ENCODE measurements around the gene GALNT17.

The GALNT17 gene

DNA sequence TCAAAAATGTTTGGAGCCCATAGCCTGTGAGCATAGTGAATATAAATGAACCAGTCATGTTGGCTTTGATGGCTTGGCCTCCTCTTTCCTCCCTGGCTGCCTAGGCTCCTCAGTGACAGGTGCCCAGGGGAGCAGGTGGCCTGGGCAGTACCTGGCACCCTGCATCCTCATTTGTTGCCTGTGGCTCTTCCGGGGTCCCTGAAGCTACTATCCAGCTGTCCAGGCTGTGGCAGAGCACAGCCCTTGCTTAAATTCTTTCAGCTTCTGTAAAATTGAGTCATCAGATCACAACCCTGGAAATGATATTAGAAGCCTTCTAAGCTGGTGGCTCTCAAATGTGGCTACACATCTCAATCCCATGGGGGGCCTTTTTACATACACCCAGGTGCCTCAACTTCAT lies 525.4 kb downstream of the GALNT17 start:
- TF ChIP-seq, protein P1, sequence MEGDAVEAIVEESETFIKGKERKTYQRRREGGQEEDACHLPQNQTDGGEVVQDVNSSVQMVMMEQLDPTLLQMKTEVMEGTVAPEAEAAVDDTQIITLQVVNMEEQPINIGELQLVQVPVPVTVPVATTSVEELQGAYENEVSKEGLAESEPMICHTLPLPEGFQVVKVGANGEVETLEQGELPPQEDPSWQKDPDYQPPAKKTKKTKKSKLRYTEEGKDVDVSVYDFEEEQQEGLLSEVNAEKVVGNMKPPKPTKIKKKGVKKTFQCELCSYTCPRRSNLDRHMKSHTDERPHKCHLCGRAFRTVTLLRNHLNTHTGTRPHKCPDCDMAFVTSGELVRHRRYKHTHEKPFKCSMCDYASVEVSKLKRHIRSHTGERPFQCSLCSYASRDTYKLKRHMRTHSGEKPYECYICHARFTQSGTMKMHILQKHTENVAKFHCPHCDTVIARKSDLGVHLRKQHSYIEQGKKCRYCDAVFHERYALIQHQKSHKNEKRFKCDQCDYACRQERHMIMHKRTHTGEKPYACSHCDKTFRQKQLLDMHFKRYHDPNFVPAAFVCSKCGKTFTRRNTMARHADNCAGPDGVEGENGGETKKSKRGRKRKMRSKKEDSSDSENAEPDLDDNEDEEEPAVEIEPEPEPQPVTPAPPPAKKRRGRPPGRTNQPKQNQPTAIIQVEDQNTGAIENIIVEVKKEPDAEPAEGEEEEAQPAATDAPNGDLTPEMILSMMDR (conservative IDR thresholded peaks at IDR 0.05; ENCODE audit: low read length) = no peak
- no peak for TF ChIP-seq EZH2phosphoT487 (IDR thresholded peaks at IDR 0.05; ENCODE audit: borderline replicate concordance)
- no peaks in the 10 kb centered on the region for H4K20me1 ChIP-seq (ENCODE audit: insufficient read depth, low read length, poor library complexity, severe bottlenecking)

DNA sequence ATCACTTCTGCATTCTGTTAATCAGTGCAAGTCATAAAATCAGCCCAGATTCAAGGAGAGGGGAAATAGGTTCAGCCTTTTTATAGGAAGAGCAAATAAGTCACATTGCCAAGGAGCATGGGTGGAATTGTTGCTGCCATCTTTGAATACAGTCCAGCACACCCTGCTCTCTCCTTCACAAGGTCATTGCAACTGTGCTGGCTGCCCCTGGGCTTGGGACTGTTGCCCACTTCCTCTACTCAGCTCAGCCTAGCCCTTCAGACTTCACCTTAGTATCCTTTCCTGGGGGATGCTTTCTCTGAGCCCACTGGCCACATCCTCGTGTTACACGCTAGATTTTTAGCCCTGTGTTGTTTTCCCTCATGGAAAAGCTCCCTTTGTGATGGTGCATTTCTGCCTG lies 527.7 kb downstream of the GALNT17 start:
- Histone ChIP-seq H3K9ac (ENCODE audit: low read depth, low read length, poor library complexity, severe bottlenecking) (no peak overlapping the region), H3K79me2 (ENCODE audit: insufficient read depth, low read length) (no peaks in the 10 kb centered on the region), H3K4me1 (ENCODE audit: insufficient read depth, low read length, poor library complexity, severe bottlenecking) (no peaks in the 10 kb centered on the region), H3K9me2 (replicated peaks; ENCODE audit: low read depth, low read length) (no peaks in the 10 kb centered on the region), H3K36me3 (ENCODE audit: insufficient read depth, low read length) (no peaks in the 10 kb centered on the region), H3K9me3 (ENCODE audit: insufficient read depth, low read depth, low read length) (peaks cover 2% of the 10 kb centered on the region; the same call in 1 of the 2 replicates), H3K4me2 (ENCODE audit: low read depth, low read length, poor library complexity, severe bottlenecking) (no peak overlapping the region), H3K27me3 (ENCODE audit: insufficient read depth, low read length, poor library complexity, severe bottlenecking) (no peaks in the 10 kb centered on the region), H4K20me1 (ENCODE audit: insufficient read depth, low read length, poor library complexity, severe bottlenecking) (no peaks in the 10 kb centered on the region), H2AFZ (ENCODE audit: low read length) (no peak overlapping the region), H3K4me3 (ENCODE audit: low read length, poor library complexity, severe bottlenecking) (no peak overlapping the region), H3F3A (ENCODE audit: low read depth) (no peaks in the 10 kb centered on the region)
- TF ChIP-seq, protein P1 (conservative IDR thresholded peaks at IDR 0.05; ENCODE audit: low read length) = no peak
- no peak for TF ChIP-seq EZH2phosphoT487 (IDR thresholded peaks at IDR 0.05; ENCODE audit: borderline replicate concordance)

More for the DNA sequence above, 525.4 kb downstream of the GALNT17 start:
- Histone ChIP-seq H3K79me2 (ENCODE audit: insufficient read depth, low read length) (no peaks in the 10 kb centered on the region), H3K27me3 (ENCODE audit: insufficient read depth, low read length, poor library complexity, severe bottlenecking) (no peaks in the 10 kb centered on the region), H3K9ac (ENCODE audit: low read depth, low read length, poor library complexity, severe bottlenecking) (no peak overlapping the region), H3K36me3 (ENCODE audit: insufficient read depth, low read length) (no peaks in the 10 kb centered on the region), H3K9me2 (replicated peaks; ENCODE audit: low read depth, low read length) (no peaks in the 10 kb centered on the region), H3K4me1 (ENCODE audit: insufficient read depth, low read length, poor library complexity, severe bottlenecking) (no peaks in the 10 kb centered on the region), H3F3A (ENCODE audit: low read depth) (no peaks in the 10 kb centered on the region), H3K9me3 (ENCODE audit: insufficient read depth, low read depth, low read length) (peaks cover 2% of the 10 kb centered on the region; the same call in 1 of the 2 replicates), H3K4me3 (ENCODE audit: low read length, poor library complexity, severe bottlenecking) (no peak overlapping the region), H3K4me2 (ENCODE audit: low read depth, low read length, poor library complexity, severe bottlenecking) (no peak overlapping the region), H2AFZ (ENCODE audit: low read length) (no peak overlapping the region)

- Histone ChIP-seq H3K4me2 (ENCODE audit: low read depth, low read length, poor library complexity, severe bottlenecking) (no peak overlapping the region), H4K20me1 (ENCODE audit: insufficient read depth, low read length, poor library complexity, severe bottlenecking) (no peaks in the 10 kb centered on the region), H3K9ac (ENCODE audit: low read depth, low read length, poor library complexity, severe bottlenecking) (no peak overlapping the region), H3K4me1 (ENCODE audit: insufficient read depth, low read length, poor library complexity, severe bottlenecking) (no peaks in the 10 kb centered on the region), H3K9me3 (ENCODE audit: insufficient read depth, low read depth, low read length) (no peaks in the 10 kb centered on the region; the same call in 1 of the 2 replicates), H3K27me3 (ENCODE audit: insufficient read depth, low read length, poor library complexity, severe bottlenecking) (no peaks in the 10 kb centered on the region), H3K36me3 (ENCODE audit: insufficient read depth, low read length) (no peaks in the 10 kb centered on the region), H3K79me2 (ENCODE audit: insufficient read depth, low read length) (no peaks in the 10 kb centered on the region), H3K4me3 (ENCODE audit: low read length, poor library complexity, severe bottlenecking) (no peak overlapping the region), H2AFZ (ENCODE audit: low read length) (no peak overlapping the region), H3K9me2 (replicated peaks; ENCODE audit: low read depth, low read length) (no peaks in the 10 kb centered on the region), H3F3A (ENCODE audit: low read depth) (no peaks in the 10 kb centered on the region)
- TF ChIP-seq EZH2phosphoT487 (IDR thresholded peaks at IDR 0.05; ENCODE audit: borderline replicate concordance) = no peak
- TF ChIP-seq, protein P1 (conservative IDR thresholded peaks at IDR 0.05; ENCODE audit: low read length) = no peak
Measured at GRCh38 chr7:71661671-71662224, 529.8 kb downstream of the GALNT17 start.

All from Loucy (cell line).